OCI-LY1 (cell line): ENCODE data around the gene MCCC1.

Experiments
- EZH2 ChIP-seq: fragments of 200-600 bp; sonication (generic), shearing (Covaris generic); IDR thresholded peaks from 2 replicates; pipeline ENCODE4 v1.8.0; 2017; ENCODE audit warnings: borderline replicate concordance, mixed run types, mild to moderate bottlenecking, antibody characterized with exemption, low read length, moderate library complexity, mixed read lengths
- TF ChIP-seq, protein P1 (sequence below): fragments of 200-600 bp; sonication (generic), shearing (Covaris generic); IDR thresholded peaks from 2 replicates; pipeline ENCODE4 v1.5.1; 2017; ENCODE audit warnings: mild to moderate bottlenecking, antibody characterized with exemption, low read length, moderate library complexity, mixed read lengths

DNA sequence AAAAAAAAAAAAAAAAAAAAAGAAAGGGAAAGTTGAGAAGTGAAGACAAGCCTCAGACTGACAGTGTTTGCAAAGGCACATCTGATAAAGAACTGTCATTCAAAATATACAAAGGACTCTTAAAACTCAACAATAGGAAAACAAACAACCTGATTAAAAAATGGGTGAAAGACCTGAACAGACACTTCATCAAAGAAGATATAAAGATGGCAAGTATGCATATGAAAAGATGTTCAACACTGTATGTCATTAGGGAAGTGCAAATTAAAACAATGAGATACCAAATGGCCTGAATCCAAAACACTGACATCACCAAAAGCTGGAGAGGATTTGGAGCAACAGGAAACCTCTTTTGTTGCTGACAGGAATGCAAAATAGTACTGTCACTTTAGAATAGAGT lies 48.6 kb downstream of the MCCC1 start:
- TF ChIP-seq, protein P1, sequence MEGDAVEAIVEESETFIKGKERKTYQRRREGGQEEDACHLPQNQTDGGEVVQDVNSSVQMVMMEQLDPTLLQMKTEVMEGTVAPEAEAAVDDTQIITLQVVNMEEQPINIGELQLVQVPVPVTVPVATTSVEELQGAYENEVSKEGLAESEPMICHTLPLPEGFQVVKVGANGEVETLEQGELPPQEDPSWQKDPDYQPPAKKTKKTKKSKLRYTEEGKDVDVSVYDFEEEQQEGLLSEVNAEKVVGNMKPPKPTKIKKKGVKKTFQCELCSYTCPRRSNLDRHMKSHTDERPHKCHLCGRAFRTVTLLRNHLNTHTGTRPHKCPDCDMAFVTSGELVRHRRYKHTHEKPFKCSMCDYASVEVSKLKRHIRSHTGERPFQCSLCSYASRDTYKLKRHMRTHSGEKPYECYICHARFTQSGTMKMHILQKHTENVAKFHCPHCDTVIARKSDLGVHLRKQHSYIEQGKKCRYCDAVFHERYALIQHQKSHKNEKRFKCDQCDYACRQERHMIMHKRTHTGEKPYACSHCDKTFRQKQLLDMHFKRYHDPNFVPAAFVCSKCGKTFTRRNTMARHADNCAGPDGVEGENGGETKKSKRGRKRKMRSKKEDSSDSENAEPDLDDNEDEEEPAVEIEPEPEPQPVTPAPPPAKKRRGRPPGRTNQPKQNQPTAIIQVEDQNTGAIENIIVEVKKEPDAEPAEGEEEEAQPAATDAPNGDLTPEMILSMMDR: no peak
- no peak for TF ChIP-seq EZH2
